ENCODE results near the gene PRR19. TPM values are rescaled to one million over a fixed set of nuclear protein-coding genes. Genes with fewer than 3 reads are reported as not detected.
"Not testable (repeated sequence)": the region's sequence is repeated elsewhere in the genome, so short reads cannot be mapped to it uniquely, and the experiment has no call there.

The PRR19 gene
- total and polyA plus RNA-seq, 5 donors = 0.20 to 0.32 (median 0.28) TPM; not detected in 1

- H3K4me1 ChIP-seq (ENCODE audit: control insufficient read depth, insufficient read depth, low read length); ATAC-seq; H3K9me3 ChIP-seq (ENCODE audit: control insufficient read depth, low read length); intact Hi-C loops (cut with DNase I); H3K27ac ChIP-seq (ENCODE audit: low read length); H3K27me3 ChIP-seq (ENCODE audit: control insufficient read depth, insufficient read depth); H3K4me3 ChIP-seq (ENCODE audit: low read length): not testable (repeated sequence)
- peak in 1 of 3 donors; percentile 24 for DNase-seq
- WGBS = 79% methylated on average over 3 of the region's 3 CpGs
These were observed 29.4 kb downstream of the PRR19 start for GRCh38 chr19:42331333-42331732.

DNA sequence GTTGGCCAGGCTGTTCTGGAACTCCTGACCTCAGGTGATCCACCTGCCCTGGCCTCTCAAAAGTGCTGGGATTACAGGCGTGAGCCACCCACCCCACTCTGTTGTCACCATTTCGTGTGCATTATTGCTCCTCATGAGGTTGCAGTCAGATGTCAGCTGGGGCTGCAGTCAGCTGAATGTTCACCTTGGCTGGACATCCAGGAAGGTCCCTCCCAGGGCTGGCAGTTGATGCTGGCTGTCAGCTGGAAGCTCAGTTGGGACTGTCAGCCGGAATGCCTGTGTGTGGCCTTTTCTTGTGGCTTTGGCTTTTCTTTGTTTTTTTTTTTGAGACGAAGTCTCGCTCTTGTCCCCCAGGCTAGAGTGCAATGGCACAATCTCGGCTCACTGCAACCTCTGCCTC lies 30.1 kb downstream of the PRR19 start:
- H3K27me3 ChIP-seq (ENCODE audit: control insufficient read depth, insufficient read depth) = no peaks in the 10 kb centered on the region
- H3K4me3 ChIP-seq (ENCODE audit: low read length) = no peak overlapping the region
- peak in 1 of 3 donors; percentile 45 for DNase-seq
- no peak overlapping the region for H3K27ac ChIP-seq (ENCODE audit: low read length)
- no peak for ATAC-seq
- WGBS = 86% methylated on average over 6 of the region's 6 CpGs
- no peaks in the 10 kb centered on the region for H3K9me3 ChIP-seq (ENCODE audit: control insufficient read depth, low read length)
- H3K4me1 ChIP-seq (ENCODE audit: control insufficient read depth, insufficient read depth, low read length) = no peaks in the 10 kb centered on the region
- intact Hi-C loops (cut with DNase I) = no loop called here

GRCh38 chr19:42333018-42333417 lies 31.1 kb downstream of the PRR19 start:
- no peak overlapping the region for H3K27ac ChIP-seq (ENCODE audit: low read length)

DNA sequence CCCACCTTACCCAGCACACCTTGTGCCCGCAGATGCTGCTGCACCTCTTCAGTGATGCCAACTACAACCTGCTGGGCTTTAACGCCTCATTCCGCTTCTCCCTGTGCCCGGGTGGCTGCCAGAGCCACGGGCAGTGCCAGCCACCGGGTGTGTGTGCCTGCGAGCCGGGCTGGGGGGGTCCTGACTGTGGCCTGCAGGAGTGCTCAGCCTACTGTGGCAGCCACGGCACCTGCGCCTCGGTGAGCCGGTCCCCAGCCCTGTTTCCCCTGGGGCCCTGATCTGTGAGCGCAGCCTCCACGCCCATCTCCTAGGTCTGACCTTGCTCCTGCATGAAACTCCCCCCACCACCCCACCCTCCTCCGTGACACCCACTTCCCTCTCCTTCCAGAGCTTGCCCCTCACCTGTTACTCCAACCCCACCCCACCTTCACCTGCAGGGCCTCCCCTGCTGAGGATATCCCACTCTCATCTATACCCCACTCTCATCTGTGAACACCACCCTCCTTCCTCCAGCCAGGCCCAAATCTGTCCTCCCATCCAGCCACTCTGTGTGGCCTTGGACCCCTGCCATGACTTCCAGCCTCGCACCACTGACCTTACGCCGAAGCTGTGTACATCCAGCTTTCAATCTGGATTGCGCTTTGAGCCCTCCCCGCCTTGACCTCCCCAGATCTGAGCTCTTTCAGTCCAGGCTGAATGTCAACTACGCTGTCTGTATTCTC lies 32.2 kb downstream of the PRR19 start:
- 90% methylated on average over 21 of the region's 21 CpGs for WGBS
- H3K4me3 ChIP-seq (ENCODE audit: low read length) = no peak overlapping the region
- no peaks in the 10 kb centered on the region for H3K9me3 ChIP-seq (ENCODE audit: control insufficient read depth, low read length)
- DNase-seq (peak in 1 of 3 donors; percentile 30), ATAC-seq (no peak)
- H3K4me1 ChIP-seq (ENCODE audit: control insufficient read depth, insufficient read depth, low read length) = no peaks in the 10 kb centered on the region
- intact Hi-C loops (cut with DNase I) = no loop called here
- no peak overlapping the region for H3K27ac ChIP-seq (ENCODE audit: low read length)
- H3K27me3 ChIP-seq (ENCODE audit: control insufficient read depth, insufficient read depth) = no peaks in the 10 kb centered on the region

More at GRCh38 chr19:42333018-42333417, 31.1 kb downstream of the PRR19 start:
- DNase-seq = no peak
- Histone ChIP-seq H3K4me1 (ENCODE audit: control insufficient read depth, insufficient read depth, low read length) (no peaks in the 10 kb centered on the region), H3K9me3 (ENCODE audit: control insufficient read depth, low read length) (no peaks in the 10 kb centered on the region), H3K27me3 (ENCODE audit: control insufficient read depth, insufficient read depth) (no peaks in the 10 kb centered on the region), H3K4me3 (ENCODE audit: low read length) (no peak overlapping the region)
- ATAC-seq = no peak
- 89% methylated on average over 3 of the region's 3 CpGs for WGBS
- intact Hi-C loops (cut with DNase I) = no loop called here

DNA sequence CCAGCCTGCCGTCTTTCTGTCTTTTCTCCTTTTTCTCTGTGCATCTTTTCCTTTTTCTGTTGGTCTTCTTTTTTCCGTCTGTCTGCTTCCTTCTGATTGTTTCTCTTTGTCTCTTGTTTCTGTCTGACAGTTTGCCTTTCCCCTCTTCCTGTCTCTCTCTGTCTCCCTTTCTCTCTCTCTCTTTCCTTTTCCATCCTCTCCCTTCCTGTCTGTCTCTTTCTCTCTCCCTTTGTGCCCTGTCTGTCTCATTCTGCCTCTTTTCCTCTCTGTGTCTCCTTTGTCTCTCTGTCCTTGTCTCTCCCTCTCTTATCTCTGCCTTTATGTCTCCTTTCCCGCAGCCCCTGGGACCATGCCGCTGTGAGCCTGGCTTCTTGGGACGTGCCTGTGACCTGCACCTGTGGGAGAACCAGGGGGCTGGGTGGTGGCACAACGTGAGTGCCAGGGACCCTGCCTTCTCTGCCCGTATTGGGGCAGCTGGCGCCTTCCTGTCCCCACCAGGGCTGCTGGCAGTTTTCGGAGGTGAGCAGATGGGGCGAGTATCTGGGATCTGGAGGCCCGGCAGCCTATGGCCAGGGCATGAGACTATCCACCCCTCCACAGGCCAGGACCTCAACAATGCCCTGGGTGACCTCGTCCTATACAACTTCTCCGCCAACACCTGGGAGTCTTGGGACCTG lies 32.9 kb downstream of the PRR19 start:
- WGBS = 90% methylated on average over 13 of the region's 13 CpGs
- DNase-seq = peak in 1 of 3 donors; percentile 11
- H3K27me3 ChIP-seq (ENCODE audit: control insufficient read depth, insufficient read depth) = no peaks in the 10 kb centered on the region
- intact Hi-C loops (cut with DNase I) = no loop called here
- H3K4me3 ChIP-seq (ENCODE audit: low read length) = no peak overlapping the region
- H3K27ac ChIP-seq (ENCODE audit: low read length) = no peak overlapping the region
- no peaks in the 10 kb centered on the region for H3K4me1 ChIP-seq (ENCODE audit: control insufficient read depth, insufficient read depth, low read length)
- no peak for ATAC-seq
- no peaks in the 10 kb centered on the region for H3K9me3 ChIP-seq (ENCODE audit: control insufficient read depth, low read length)

DNA sequence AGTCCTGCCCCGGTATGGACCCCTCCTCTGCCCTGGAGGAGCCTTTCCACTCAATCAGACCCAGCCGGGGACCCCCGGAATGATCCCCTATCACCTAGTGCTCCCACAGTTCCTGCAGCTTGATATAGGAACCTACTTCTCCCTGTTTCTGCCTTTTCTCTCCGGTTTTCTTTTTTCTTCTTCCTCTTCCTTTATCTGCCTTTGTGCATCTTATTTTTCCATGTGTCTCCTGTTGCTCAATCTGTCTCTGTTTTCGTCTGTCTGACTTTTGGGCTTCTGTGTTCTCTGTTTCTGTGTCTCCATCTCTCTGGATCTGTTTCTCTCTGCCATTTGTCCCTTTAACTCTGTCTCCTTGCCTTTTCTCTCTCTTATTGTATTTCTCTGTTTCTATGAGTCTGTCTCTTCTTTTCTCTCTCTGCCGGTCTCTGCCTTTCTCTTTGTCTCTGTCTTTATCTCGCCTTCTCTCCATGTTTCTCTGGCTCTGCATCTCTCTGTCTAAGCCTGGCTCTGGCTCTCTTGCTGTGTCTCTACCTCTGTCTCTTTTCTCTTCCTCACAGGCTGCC lies 33.5 kb downstream of the PRR19 start:
- H3K27me3 ChIP-seq (ENCODE audit: control insufficient read depth, insufficient read depth) = no peaks in the 10 kb centered on the region
- H3K4me1 ChIP-seq (ENCODE audit: control insufficient read depth, insufficient read depth, low read length) = no peaks in the 10 kb centered on the region
- no peak overlapping the region for H3K27ac ChIP-seq (ENCODE audit: low read length)
- intact Hi-C loops (cut with DNase I) = no loop called here
- WGBS = 86% methylated on average over 7 of the region's 7 CpGs
- ATAC-seq (no peak), DNase-seq (peak in 1 of 3 donors; percentile 21)
- H3K4me3 ChIP-seq (ENCODE audit: low read length) = no peak overlapping the region
- no peaks in the 10 kb centered on the region for H3K9me3 ChIP-seq (ENCODE audit: control insufficient read depth, low read length)

- Histone ChIP-seq H3K4me3 (ENCODE audit: low read length) (no peak overlapping the region), H3K27me3 (ENCODE audit: control insufficient read depth, insufficient read depth) (no peaks in the 10 kb centered on the region), H3K9me3 (ENCODE audit: control insufficient read depth, low read length) (no peaks in the 10 kb centered on the region), H3K4me1 (ENCODE audit: control insufficient read depth, insufficient read depth, low read length) (no peaks in the 10 kb centered on the region), H3K27ac (ENCODE audit: low read length) (no peak overlapping the region)
- DNase-seq = peak in 1 of 3 donors; percentile 39
- WGBS = 93% methylated on average over 19 of the region's 19 CpGs
- intact Hi-C loops (cut with DNase I) = no loop called here
- no peak for ATAC-seq
These were observed 34.0 kb downstream of the PRR19 start for GRCh38 chr19:42335971-42336370.

- intact Hi-C loops (cut with DNase I); H3K9me3 ChIP-seq (ENCODE audit: control insufficient read depth, low read length); H3K27me3 ChIP-seq (ENCODE audit: control insufficient read depth, insufficient read depth); H3K4me3 ChIP-seq (ENCODE audit: low read length); H3K4me1 ChIP-seq (ENCODE audit: control insufficient read depth, insufficient read depth, low read length); ATAC-seq; H3K27ac ChIP-seq (ENCODE audit: low read length): not testable (repeated sequence)
- 89% methylated on average over 7 of the region's 7 CpGs for WGBS
- DNase-seq = peak in 1 of 3 donors; percentile 4
These were observed 37.4 kb downstream of the PRR19 start for GRCh38 chr19:42339126-42339860.

- DNase-seq; H3K27me3 ChIP-seq (ENCODE audit: control insufficient read depth, insufficient read depth); ATAC-seq; H3K4me1 ChIP-seq (ENCODE audit: control insufficient read depth, insufficient read depth, low read length); H3K27ac ChIP-seq (ENCODE audit: low read length); intact Hi-C loops (cut with DNase I); H3K9me3 ChIP-seq (ENCODE audit: control insufficient read depth, low read length); H3K4me3 ChIP-seq (ENCODE audit: low read length): not testable (repeated sequence)
- 96% methylated on average over 4 of the region's 4 CpGs for WGBS
These were observed 38.0 kb downstream of the PRR19 start for GRCh38 chr19:42339922-42340321.

DNA sequence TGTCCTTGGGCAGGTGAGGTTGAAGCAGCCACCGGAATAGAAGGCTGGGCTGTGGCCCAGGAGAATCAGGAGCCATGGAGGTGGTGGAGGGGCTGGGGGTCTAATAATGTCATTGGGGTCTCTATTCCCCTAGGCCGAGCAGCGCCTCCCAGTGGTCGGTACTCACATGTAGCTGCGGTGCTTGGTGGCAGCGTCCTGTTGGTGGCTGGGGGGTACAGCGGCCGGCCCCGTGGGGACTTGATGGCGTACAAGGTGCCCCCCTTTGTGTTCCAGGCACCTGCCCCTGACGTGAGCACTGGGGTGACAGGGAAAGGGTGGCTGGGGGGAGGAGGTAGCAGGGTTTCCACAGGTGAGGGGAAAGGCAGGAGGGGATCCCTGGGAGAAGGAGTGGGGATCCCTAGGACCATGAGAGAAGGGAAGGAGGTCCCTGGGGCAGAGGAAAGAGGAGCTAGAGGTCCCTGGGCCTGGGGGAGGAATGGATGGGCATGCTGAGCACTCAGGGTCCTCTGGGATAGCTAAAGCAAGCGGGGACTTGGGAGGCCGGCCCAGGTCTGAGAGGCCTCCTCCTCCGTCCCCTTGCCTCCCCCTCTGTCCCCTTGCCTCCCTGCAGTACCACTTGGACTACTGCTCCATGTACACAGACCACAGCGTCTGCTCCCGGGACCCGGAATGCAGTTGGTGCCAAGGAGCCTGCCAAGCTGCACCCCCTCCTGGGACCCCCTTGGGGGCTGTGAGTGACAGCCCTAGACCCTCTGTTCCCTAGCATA lies 41.6 kb downstream of the PRR19 start:
- intact Hi-C loops (cut with DNase I) = no loop called here

More for the DNA sequence above, 41.6 kb downstream of the PRR19 start:
- Histone ChIP-seq H3K4me3 (ENCODE audit: low read length) (no peak overlapping the region), H3K4me1 (ENCODE audit: control insufficient read depth, insufficient read depth, low read length) (no peaks in the 10 kb centered on the region), H3K9me3 (ENCODE audit: control insufficient read depth, low read length) (no peaks in the 10 kb centered on the region), H3K27ac (ENCODE audit: low read length) (no peak overlapping the region), H3K27me3 (ENCODE audit: control insufficient read depth, insufficient read depth) (no peaks in the 10 kb centered on the region)
- WGBS = 84% methylated on average over 17 of the region's 17 CpGs
- DNase-seq (peak in 2 of 3 donors; percentile 19 to 52), ATAC-seq (peak; percentile 25 to 32)
